HepG2 (cell line): Measurements from ENCODE around the gene HERC4. TPM values are rescaled to one million over a fixed set of nuclear protein-coding genes. Genes with fewer than 3 reads are reported as not detected.

Experiments used
- ATRX ChIP-seq: sonication (generic); formaldehyde crosslinking; IDR thresholded peaks from 2 replicates; pipeline ENCODE4 v1.4.0; 2020; ENCODE audit warnings: missing genetic modification reagents, borderline replicate concordance
- FOSL2 ChIP-seq: sonication (generic); formaldehyde crosslinking; IDR thresholded peaks from 2 replicates; pipeline ENCODE4 v1.4.0; 2020; ENCODE audit warnings: missing genetic modification reagents
- FOXA3 ChIP-seq: IDR thresholded peaks from 2 replicates; pipeline ENCODE4 v1.6.1; 2016; ENCODE audit warnings: missing genetic modification reagents, missing compliant biosample characterization
- GATAD2A ChIP-seq: IDR thresholded peaks from 2 replicates; pipeline ENCODE4 v1.6.1; 2016
- MBD4 ChIP-seq: IDR thresholded peaks from 2 replicates; pipeline ENCODE4 v1.6.1; 2012; ENCODE audit warnings: low read length, inconsistent platforms, borderline replicate concordance
- MYNN ChIP-seq: sonication (generic); formaldehyde crosslinking; IDR thresholded peaks from 2 replicates; pipeline ENCODE4 v1.4.0; 2020; ENCODE audit warnings: mild to moderate bottlenecking, low read depth, missing genetic modification reagents
- NRL ChIP-seq: sonication (generic); formaldehyde crosslinking; IDR thresholded peaks from 2 replicates; pipeline ENCODE4 v1.5.0; 2020; ENCODE audit warnings: missing genetic modification reagents, mild to moderate bottlenecking, moderate library complexity, borderline replicate concordance
- PRDM10 ChIP-seq: sonication (generic); formaldehyde crosslinking; IDR thresholded peaks from 2 replicates; pipeline ENCODE4 v1.4.0; 2020; ENCODE audit warnings: low read depth, missing genetic modification reagents
- REPIN1 ChIP-seq: sonication (generic); formaldehyde crosslinking; IDR thresholded peaks from 2 replicates; pipeline ENCODE4 v1.8.0; 2022; ENCODE audit warnings: missing genetic modification reagents, low read depth, mild to moderate bottlenecking, borderline replicate concordance
- SMAD1 ChIP-seq: sonication (generic); formaldehyde crosslinking; IDR thresholded peaks from 2 replicates; pipeline ENCODE4 v1.4.0; 2020; ENCODE audit warnings: missing genetic modification reagents, low read depth, mild to moderate bottlenecking, borderline replicate concordance
- SP5 ChIP-seq: IDR thresholded peaks from 2 replicates; pipeline ENCODE4 v1.6.1; 2016; ENCODE audit warnings: low read depth, borderline replicate concordance
- ZNF160 ChIP-seq: sonication (generic); formaldehyde crosslinking; IDR thresholded peaks from 2 replicates; pipeline ENCODE4 v1.8.0; 2022; ENCODE audit warnings: mild to moderate bottlenecking, inconsistent platforms, missing genetic modification reagents
- ZNF317 ChIP-seq: sonication (generic); formaldehyde crosslinking; IDR thresholded peaks from 2 replicates; pipeline ENCODE4 v1.5.0; 2020; ENCODE audit warnings: mild to moderate bottlenecking, missing genetic modification reagents
- ZNF329 ChIP-seq: sonication (generic); formaldehyde crosslinking; IDR thresholded peaks from 2 replicates; pipeline ENCODE4 v1.9.0; 2021; ENCODE audit warnings: low read depth, mild to moderate bottlenecking, missing genetic modification reagents
- ZNF382 ChIP-seq: sonication (generic); formaldehyde crosslinking; IDR thresholded peaks from 2 replicates; pipeline ENCODE4 v1.5.0; 2020; ENCODE audit warnings: missing genetic modification reagents, mild to moderate bottlenecking, borderline replicate concordance
- ZNF800 ChIP-seq: sonication (generic); formaldehyde crosslinking; IDR thresholded peaks from 2 replicates; pipeline ENCODE4 v1.4.0; 2020; ENCODE audit warnings: missing genetic modification reagents
- ZNF841 ChIP-seq: sonication (generic); formaldehyde crosslinking; IDR thresholded peaks from 2 replicates; pipeline ENCODE4 v1.8.1; 2023; ENCODE audit warnings: missing genetic modification reagents, borderline replicate concordance
- ZNF883 ChIP-seq: sonication (generic); formaldehyde crosslinking; IDR thresholded peaks from 2 replicates; pipeline ENCODE4 v1.5.1; 2020; ENCODE audit warnings: mild to moderate bottlenecking, missing genetic modification reagents; ENCODE audit errors: not compliant biosample characterization
- ZNF891 ChIP-seq: sonication (generic); formaldehyde crosslinking; IDR thresholded peaks from 2 replicates; pipeline ENCODE4 v1.5.0; 2020; ENCODE audit warnings: mild to moderate bottlenecking, missing genetic modification reagents
- ZSCAN21 ChIP-seq: sonication (generic); formaldehyde crosslinking; IDR thresholded peaks from 2 replicates; pipeline ENCODE4 v1.8.0; 2022; ENCODE audit warnings: mild to moderate bottlenecking, missing genetic modification reagents, moderate library complexity, borderline replicate concordance
- polyA plus RNA-seq, 8 experiments: library from polyadenylated mRNA; depleted of rRNA in 3 of 8; stranded (reverse) in 7 of 8; unstranded in 1 of 8; fragments of >200 nt; fragmentation: Illumina TruSeq in 4 of 8; extraction: Trizol in 4 of 8; gene quantifications; 2 replicates each; pipeline versions ENCODE4 v1.2.1 to v1.2.3, GENCODE V29; 2011 to 2016; ENCODE audit warnings: low read depth in 4 of 8, missing spikeins in 1 of 8, mixed read lengths in 1 of 8; ENCODE audit not compliant: insufficient read depth in 1 of 8
- total RNA-seq, 5 experiments: library from RNA; depleted of rRNA; stranded (reverse); fragments of >200 nt; fragmentation: Illumina TruSeq; extraction: Trizol; gene quantifications; 2 replicates each; pipeline ENCODE4 v1.2.3, GENCODE V29; 2016; ENCODE audit warnings: low read depth in 1 of 5
- TF ChIP-seq, protein P1 (sequence below): sonication (generic); formaldehyde crosslinking; IDR thresholded peaks from 2 replicates; pipeline ENCODE4 v1.5.0; 2020; ENCODE audit warnings: missing genetic modification reagents

The HERC4 gene
- total and polyA plus RNA-seq, 2 of the 13 experiments (the other 11 are each of a cell fraction or from before 2014, with no cell fraction given): 9.8 to 20.2 TPM

DNA sequence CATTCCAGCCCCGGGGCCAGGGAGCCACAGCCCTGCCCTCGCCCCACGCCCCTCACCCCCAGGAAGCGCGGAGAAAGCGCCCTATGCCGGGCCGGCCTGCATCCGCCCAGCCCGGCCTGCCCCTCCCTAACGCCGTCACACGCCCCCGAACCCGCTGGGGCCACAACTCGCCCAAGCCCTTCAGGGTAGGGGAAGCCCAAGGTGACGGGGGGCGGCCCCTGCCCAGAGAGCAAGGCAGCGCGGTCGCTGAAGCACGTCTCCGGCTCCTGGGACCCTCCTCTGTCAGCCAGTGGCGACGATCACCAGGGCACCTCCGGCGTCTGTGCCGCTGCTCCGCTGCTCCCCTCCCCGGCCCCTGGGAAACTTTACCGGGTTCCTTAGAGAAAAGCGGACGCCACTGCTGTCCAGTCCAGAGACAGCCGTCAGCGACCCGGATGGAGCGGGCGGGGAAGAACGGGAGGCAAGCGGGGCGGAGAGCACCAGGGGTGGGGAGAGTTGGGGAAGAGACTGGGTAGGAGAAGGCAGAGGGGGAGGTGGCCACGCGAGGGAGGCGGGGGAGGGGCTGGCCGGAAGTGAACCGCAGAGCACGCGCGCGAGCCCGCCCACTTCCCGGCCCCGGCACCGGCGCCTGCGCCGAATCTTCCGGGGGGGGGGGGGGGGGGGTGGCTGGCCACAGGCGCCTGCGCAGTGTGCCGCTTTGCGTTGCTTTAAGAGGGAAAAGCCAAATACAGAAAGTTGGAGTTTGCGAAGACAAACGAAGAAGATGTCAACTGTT is at the start of gene HERC4 (continued):
- TF ChIP-seq ATRX (CRISPR knock-in tag) (no peak), ZNF841 (CRISPR knock-in tag) (no peak; the same call in 1 of the 2 replicates), SMAD1 (no peak), PRDM10 (CRISPR knock-in tag) (peak; percentile 74; the same call in 1 of the 2 replicates), ZNF800 (peak; percentile 33), FOXA3 (CRISPR knock-in tag) (0 out of 2 replicates have a peak, but pooled peaks have one; percentile 7), ZNF317 (CRISPR knock-in tag) (peak; percentile 14; the same call in 1 of the 2 replicates), ZNF382 (no peak), ZNF329 (CRISPR knock-in tag) (0 out of 2 replicates have a peak, but pooled peaks have one; percentile 60), ZNF891 (CRISPR knock-in tag) (peak; percentile 94), ZNF883 (CRISPR knock-in tag) (peak; percentile 56), SP5 (CRISPR knock-in tag) (peak; percentile 38; the same call in 1 of the 2 replicates), ZSCAN21 (peak; percentile 84; the same call in 1 of the 2 replicates), MBD4 (no peak), MYNN (CRISPR knock-in tag) (no peak), ZNF160 (CRISPR knock-in tag) (peak; percentile 80; the same call in 1 of the 2 replicates), REPIN1 (peak; percentile 18; the same call in 1 of the 2 replicates), NRL (CRISPR knock-in tag) (peak; percentile 81; the same call in 1 of the 2 replicates), FOSL2 (0 out of 2 replicates have a peak, but pooled peaks have one; percentile 2), GATAD2A (CRISPR knock-in tag) (peak; percentile 39)
- TF ChIP-seq, protein P1, sequence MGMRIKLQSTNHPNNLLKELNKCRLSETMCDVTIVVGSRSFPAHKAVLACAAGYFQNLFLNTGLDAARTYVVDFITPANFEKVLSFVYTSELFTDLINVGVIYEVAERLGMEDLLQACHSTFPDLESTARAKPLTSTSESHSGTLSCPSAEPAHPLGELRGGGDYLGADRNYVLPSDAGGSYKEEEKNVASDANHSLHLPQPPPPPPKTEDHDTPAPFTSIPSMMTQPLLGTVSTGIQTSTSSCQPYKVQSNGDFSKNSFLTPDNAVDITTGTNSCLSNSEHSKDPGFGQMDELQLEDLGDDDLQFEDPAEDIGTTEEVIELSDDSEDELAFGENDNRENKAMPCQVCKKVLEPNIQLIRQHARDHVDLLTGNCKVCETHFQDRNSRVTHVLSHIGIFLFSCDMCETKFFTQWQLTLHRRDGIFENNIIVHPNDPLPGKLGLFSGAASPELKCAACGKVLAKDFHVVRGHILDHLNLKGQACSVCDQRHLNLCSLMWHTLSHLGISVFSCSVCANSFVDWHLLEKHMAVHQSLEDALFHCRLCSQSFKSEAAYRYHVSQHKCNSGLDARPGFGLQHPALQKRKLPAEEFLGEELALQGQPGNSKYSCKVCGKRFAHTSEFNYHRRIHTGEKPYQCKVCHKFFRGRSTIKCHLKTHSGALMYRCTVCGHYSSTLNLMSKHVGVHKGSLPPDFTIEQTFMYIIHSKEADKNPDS (CRISPR knock-in tag): no peak
